ENCODE results near the gene SARM1. TPM values are rescaled to one million over a fixed set of nuclear protein-coding genes. Genes with fewer than 3 reads are reported as not detected.

The SARM1 gene
- total RNA-seq, 1 experiment from 2014 or later = 5.1 TPM

DNA sequence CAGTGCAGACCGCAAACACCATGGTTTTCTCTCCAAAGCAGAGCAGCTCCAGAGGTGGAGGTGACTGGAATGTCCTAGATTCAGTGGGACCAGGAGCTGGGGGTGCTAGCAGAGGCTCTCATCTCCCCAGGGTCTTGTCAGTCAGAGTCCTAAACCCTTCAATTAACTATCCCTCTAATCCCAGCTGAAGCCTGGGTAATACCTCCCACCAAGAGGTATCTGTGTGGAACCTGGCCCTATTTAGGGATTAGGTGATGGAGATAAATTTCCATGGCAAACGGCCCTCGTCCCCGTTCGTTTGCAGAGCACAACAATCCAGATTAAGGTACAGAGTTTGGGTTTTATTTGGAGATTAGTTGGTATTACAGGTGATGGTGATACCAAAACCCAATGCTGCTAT, 8.3 kb upstream of the SARM1 start:
- no peak overlapping the region for H2AFZ ChIP-seq (ENCODE audit: low read length)
- no peak overlapping the region for H3K56ac ChIP-seq (ENCODE audit: insufficient read length, low read depth, low read length)
- no peak overlapping the region for H2BK15ac ChIP-seq (ENCODE audit: low read depth, low read length)
- H3T11ph ChIP-seq (ENCODE audit: low read length) = no peak overlapping the region
- H3K79me2 ChIP-seq (ENCODE audit: insufficient read depth, low read length) = no peaks in the 10 kb centered on the region
- H3K36me3 Mint-ChIP-seq (ENCODE audit: insufficient read depth in 1 of 3, low read depth in 3 of 3) = peaks cover 20 to 29% (median 24%) of the 10 kb centered on the region in 3 experiments; a peak in 6 of 7 replicates
- H3K4me3 Mint-ChIP-seq = no peak overlapping the region
- no peak overlapping the region for H2BK20ac ChIP-seq (ENCODE audit: low read depth, low read length, poor library complexity, severe bottlenecking)
- H4K20me1 ChIP-seq (ENCODE audit: control insufficient read depth, insufficient read depth, insufficient read length) = no peaks in the 10 kb centered on the region
- H3K18ac ChIP-seq (ENCODE audit: insufficient read length, low read depth, low read length) = no peak overlapping the region
- no peak for DNase-seq
- TF ChIP-seq, protein P1, sequence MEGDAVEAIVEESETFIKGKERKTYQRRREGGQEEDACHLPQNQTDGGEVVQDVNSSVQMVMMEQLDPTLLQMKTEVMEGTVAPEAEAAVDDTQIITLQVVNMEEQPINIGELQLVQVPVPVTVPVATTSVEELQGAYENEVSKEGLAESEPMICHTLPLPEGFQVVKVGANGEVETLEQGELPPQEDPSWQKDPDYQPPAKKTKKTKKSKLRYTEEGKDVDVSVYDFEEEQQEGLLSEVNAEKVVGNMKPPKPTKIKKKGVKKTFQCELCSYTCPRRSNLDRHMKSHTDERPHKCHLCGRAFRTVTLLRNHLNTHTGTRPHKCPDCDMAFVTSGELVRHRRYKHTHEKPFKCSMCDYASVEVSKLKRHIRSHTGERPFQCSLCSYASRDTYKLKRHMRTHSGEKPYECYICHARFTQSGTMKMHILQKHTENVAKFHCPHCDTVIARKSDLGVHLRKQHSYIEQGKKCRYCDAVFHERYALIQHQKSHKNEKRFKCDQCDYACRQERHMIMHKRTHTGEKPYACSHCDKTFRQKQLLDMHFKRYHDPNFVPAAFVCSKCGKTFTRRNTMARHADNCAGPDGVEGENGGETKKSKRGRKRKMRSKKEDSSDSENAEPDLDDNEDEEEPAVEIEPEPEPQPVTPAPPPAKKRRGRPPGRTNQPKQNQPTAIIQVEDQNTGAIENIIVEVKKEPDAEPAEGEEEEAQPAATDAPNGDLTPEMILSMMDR (conservative IDR thresholded peaks at IDR 0.05) = no peak
- no peaks in the 10 kb centered on the region for H3K79me1 ChIP-seq (ENCODE audit: insufficient read depth, low read depth, low read length, poor library complexity, severe bottlenecking)
- H3K4ac ChIP-seq (ENCODE audit: low read depth, low read length) = no peak overlapping the region
- no peaks in the 10 kb centered on the region; a peak in 1 of 5 replicates for H3K9me3 Mint-ChIP-seq
- no peak overlapping the region for H3K9ac ChIP-seq (ENCODE audit: extremely low read depth, insufficient read length, low read length)
- H4K8ac ChIP-seq (replicated peaks; ENCODE audit: insufficient read length, low read depth, low read length) = no peak overlapping the region
- no peak overlapping the region for H4K91ac ChIP-seq (ENCODE audit: insufficient read length, low read depth, low read length)
- no CpG with 5 or more reads among the region's 5 CpGs for WGBS (ENCODE audit: extremely low coverage, insufficient read length, low lambda C conversion rate)
- peaks cover 3 to 4% of the 10 kb centered on the region in 2 experiments; a peak in 3 of 4 replicates for H3K4me1 Mint-ChIP-seq
- H2BK5ac ChIP-seq (ENCODE audit: insufficient read length, low read length) = no peak overlapping the region
- H3K23ac ChIP-seq (ENCODE audit: insufficient read length, low read depth, low read length) = no peak overlapping the region
- H2AK5ac ChIP-seq (ENCODE audit: insufficient read length, low read length) = no peak overlapping the region
- no peak overlapping the region for H3K27ac ChIP-seq (ENCODE audit: insufficient read length, low read depth, low read length)
- H2BK120ac ChIP-seq (ENCODE audit: low read depth, low read length, poor library complexity, severe bottlenecking) = no peak overlapping the region
- H2BK12ac ChIP-seq (ENCODE audit: insufficient read length, low read depth, low read length) = no peak overlapping the region
- no peak overlapping the region for H3K27ac Mint-ChIP-seq
- no peak overlapping the region for H4K5ac ChIP-seq (ENCODE audit: insufficient read length, low read depth, low read length)
- H3K4me1 ChIP-seq (ENCODE audit: insufficient read depth, low read length) = no peaks in the 10 kb centered on the region
- H3K4me2 ChIP-seq (ENCODE audit: insufficient read depth, insufficient read length, low read length) = no peak overlapping the region
- H3K14ac ChIP-seq (ENCODE audit: insufficient read depth, low read length) = no peak overlapping the region
- H3K23me2 ChIP-seq (ENCODE audit: insufficient read length, low read depth, low read length, poor library complexity, severe bottlenecking) = no peaks in the 10 kb centered on the region
- no peaks in the 10 kb centered on the region for H3K27me3 Mint-ChIP-seq (ENCODE audit: low read depth)
- H3K27me3 ChIP-seq (ENCODE audit: insufficient read depth, low read length) = no peaks in the 10 kb centered on the region
- no peaks in the 10 kb centered on the region for H3K9me3 ChIP-seq (ENCODE audit: control insufficient read depth, low read depth, low read length)

All from H9 (cell line).